HepG2 (cell line): ENCODE data around the gene RBM18. TPM values are rescaled to one million over a fixed set of nuclear protein-coding genes. Genes with fewer than 3 reads are reported as not detected.

ENCODE experiments used
- ATF1 ChIP-seq: IDR thresholded peaks from 2 replicates; pipeline ENCODE4 v1.6.1; 2016; ENCODE audit warnings: mild to moderate bottlenecking, control low read depth
- ELF3 ChIP-seq: IDR thresholded peaks from 2 replicates; pipeline ENCODE4 v1.6.1; 2016; ENCODE audit warnings: missing genetic modification reagents, missing compliant biosample characterization
- JDP2 ChIP-seq: sonication (generic); formaldehyde crosslinking; IDR thresholded peaks from 2 replicates; pipeline ENCODE4 v1.8.1; 2022; ENCODE audit warnings: missing genetic modification reagents, borderline replicate concordance
- KAT8 ChIP-seq: IDR thresholded peaks from 2 replicates; pipeline ENCODE4 v1.6.1; 2016; ENCODE audit warnings: missing genetic modification reagents, missing compliant biosample characterization
- SAP130 ChIP-seq: IDR thresholded peaks from 2 replicates; pipeline ENCODE4 v1.6.1; 2016; ENCODE audit warnings: low read depth
- TCF7L2 ChIP-seq: IDR thresholded peaks from 2 replicates; pipeline ENCODE4 v1.6.1; 2011; ENCODE audit warnings: mild to moderate bottlenecking, low read depth, low read length, moderate library complexity
- TGIF2 ChIP-seq: IDR thresholded peaks from 2 replicates; pipeline ENCODE4 v1.6.1; 2016; ENCODE audit warnings: control low read depth, missing compliant biosample characterization
- TIGD3 ChIP-seq: sonication (generic); formaldehyde crosslinking; IDR thresholded peaks from 2 replicates; pipeline ENCODE4 v1.5.1; 2020; ENCODE audit warnings: mild to moderate bottlenecking, missing genetic modification reagents, borderline replicate concordance
- ZBTB33 ChIP-seq: sonication (generic); formaldehyde crosslinking; IDR thresholded peaks from 2 replicates; pipeline ENCODE4 v1.4.0; 2020; ENCODE audit warnings: missing genetic modification reagents
- ZFP1 ChIP-seq: IDR thresholded peaks from 2 replicates; pipeline ENCODE4 v1.6.1; 2016
- ZFX ChIP-seq: sonication (generic); formaldehyde crosslinking; IDR thresholded peaks from 2 replicates; pipeline ENCODE4 v1.4.0; 2020; ENCODE audit warnings: mild to moderate bottlenecking, low read depth, missing genetic modification reagents, moderate library complexity
- ZNF510 ChIP-seq: sonication (generic); formaldehyde crosslinking; IDR thresholded peaks from 2 replicates; pipeline ENCODE4 v1.4.0; 2020; ENCODE audit warnings: low read depth, mild to moderate bottlenecking, missing genetic modification reagents
- ZNF841 ChIP-seq: sonication (generic); formaldehyde crosslinking; IDR thresholded peaks from 2 replicates; pipeline ENCODE4 v1.8.1; 2023; ENCODE audit warnings: missing genetic modification reagents, borderline replicate concordance
- ZZZ3 ChIP-seq: sonication (generic); formaldehyde crosslinking; IDR thresholded peaks from 2 replicates; pipeline ENCODE4 v1.4.0; 2020; ENCODE audit warnings: missing genetic modification reagents, mild to moderate bottlenecking, borderline replicate concordance
- polyA plus RNA-seq, 8 experiments: library from polyadenylated mRNA; depleted of rRNA in 3 of 8; stranded (reverse) in 7 of 8; unstranded in 1 of 8; fragments of >200 nt; fragmentation: Illumina TruSeq in 4 of 8; extraction: Trizol in 4 of 8; gene quantifications; 2 replicates each; pipeline versions ENCODE4 v1.2.1 to v1.2.3, GENCODE V29; 2011 to 2016; ENCODE audit warnings: low read depth in 4 of 8, missing spikeins in 1 of 8, mixed read lengths in 1 of 8; ENCODE audit not compliant: insufficient read depth in 1 of 8
- total RNA-seq, 5 experiments: library from RNA; depleted of rRNA; stranded (reverse); fragments of >200 nt; fragmentation: Illumina TruSeq; extraction: Trizol; gene quantifications; 2 replicates each; pipeline ENCODE4 v1.2.3, GENCODE V29; 2016; ENCODE audit warnings: low read depth in 1 of 5
- TF ChIP-seq, protein P1 (sequence below): sonication (generic); formaldehyde crosslinking; IDR thresholded peaks from 2 replicates; pipeline ENCODE4 v1.5.0; 2020; ENCODE audit warnings: missing genetic modification reagents
- TF ChIP-seq, protein P2 (sequence below): sonication (generic); formaldehyde crosslinking; IDR thresholded peaks from 2 replicates; pipeline ENCODE4 v1.4.0; 2020; ENCODE audit warnings: missing genetic modification reagents, borderline replicate concordance

The RBM18 gene
- total and polyA plus RNA-seq, 2 of the 13 experiments (the other 11 are each of a cell fraction or from before 2014, with no cell fraction given): 12.6 to 16.6 TPM

DNA sequence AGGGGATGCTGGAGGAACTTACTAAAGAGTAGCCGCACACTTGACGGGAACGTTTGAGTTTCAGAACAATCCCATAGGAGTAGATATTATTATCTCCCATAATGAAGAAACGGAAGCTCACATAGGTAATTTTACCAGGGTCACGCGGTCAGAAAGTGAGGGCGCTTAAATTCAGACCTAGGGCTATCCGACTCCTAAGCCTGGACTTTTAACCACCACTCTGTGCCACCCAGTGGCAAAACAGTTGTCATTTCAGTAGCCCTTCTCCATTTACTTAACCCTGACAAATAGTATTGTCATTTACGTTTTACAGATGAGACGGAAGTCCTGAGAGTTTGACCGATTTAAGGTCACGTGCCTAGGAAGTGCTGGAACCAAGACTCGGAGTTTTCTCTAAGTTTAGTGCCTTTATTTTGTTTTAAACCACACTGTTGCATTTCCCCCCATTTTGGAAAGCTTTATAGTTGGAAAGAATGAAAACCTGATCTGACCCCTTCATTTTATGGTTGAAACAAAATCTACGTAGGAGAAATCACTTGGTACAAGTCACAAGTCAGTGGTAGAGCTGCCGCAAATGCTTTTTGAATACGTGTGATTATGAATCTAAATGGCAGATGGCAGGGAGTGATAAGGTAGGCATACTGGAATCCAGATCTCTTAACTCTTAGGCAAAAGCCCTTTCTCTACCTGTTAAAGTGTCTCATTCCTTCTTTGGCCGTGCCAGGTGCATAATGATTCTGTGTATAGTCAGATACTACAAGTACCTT lies 692 bp upstream of the RBM18 start (continued):
- no peak for TF ChIP-seq TIGD3 (CRISPR knock-in tag)
- TF ChIP-seq ZFP1 (CRISPR knock-in tag): no peak
- TF ChIP-seq ZNF841 (CRISPR knock-in tag): no peak
- TF ChIP-seq TCF7L2: no peak
- TF ChIP-seq SAP130 (CRISPR knock-in tag): peak; percentile 44; the same call in 1 of the 2 replicates
- peak; percentile 36; the same call in 1 of the 2 replicates for TF ChIP-seq ELF3 (CRISPR knock-in tag)
- TF ChIP-seq TGIF2 (CRISPR knock-in tag): peak; percentile 39; the same call in 1 of the 2 replicates
- TF ChIP-seq KAT8 (CRISPR knock-in tag): peak; percentile 78; the same call in 1 of the 2 replicates
- no peak for TF ChIP-seq ZZZ3
- no peak for TF ChIP-seq ZNF510 (CRISPR knock-in tag)
- peak; percentile 6; the same call in 1 of the 2 replicates for TF ChIP-seq ATF1 (CRISPR knock-in tag)
- TF ChIP-seq, protein P1, sequence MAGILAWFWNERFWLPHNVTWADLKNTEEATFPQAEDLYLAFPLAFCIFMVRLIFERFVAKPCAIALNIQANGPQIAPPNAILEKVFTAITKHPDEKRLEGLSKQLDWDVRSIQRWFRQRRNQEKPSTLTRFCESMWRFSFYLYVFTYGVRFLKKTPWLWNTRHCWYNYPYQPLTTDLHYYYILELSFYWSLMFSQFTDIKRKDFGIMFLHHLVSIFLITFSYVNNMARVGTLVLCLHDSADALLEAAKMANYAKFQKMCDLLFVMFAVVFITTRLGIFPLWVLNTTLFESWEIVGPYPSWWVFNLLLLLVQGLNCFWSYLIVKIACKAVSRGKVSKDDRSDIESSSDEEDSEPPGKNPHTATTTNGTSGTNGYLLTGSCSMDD: no peak
- TF ChIP-seq ZFX: no peak
- no peak for TF ChIP-seq JDP2 (CRISPR knock-in tag)
- TF ChIP-seq ZBTB33 (CRISPR knock-in tag): no peak
- TF ChIP-seq, protein P2, sequence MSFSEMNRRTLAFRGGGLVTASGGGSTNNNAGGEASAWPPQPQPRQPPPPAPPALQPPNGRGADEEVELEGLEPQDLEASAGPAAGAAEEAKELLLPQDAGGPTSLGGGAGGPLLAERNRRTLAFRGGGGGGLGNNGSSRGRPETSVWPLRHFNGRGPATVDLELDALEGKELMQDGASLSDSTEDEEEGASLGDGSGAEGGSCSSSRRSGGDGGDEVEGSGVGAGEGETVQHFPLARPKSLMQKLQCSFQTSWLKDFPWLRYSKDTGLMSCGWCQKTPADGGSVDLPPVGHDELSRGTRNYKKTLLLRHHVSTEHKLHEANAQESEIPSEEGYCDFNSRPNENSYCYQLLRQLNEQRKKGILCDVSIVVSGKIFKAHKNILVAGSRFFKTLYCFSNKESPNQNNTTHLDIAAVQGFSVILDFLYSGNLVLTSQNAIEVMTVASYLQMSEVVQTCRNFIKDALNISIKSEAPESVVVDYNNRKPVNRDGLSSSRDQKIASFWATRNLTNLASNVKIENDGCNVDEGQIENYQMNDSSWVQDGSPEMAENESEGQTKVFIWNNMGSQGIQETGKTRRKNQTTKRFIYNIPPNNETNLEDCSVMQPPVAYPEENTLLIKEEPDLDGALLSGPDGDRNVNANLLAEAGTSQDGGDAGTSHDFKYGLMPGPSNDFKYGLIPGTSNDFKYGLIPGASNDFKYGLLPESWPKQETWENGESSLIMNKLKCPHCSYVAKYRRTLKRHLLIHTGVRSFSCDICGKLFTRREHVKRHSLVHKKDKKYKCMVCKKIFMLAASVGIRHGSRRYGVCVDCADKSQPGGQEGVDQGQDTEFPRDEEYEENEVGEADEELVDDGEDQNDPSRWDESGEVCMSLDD (CRISPR knock-in tag): no peak
